ENCODE results near the gene KIRREL3.

KIRREL3 gene

DNA sequence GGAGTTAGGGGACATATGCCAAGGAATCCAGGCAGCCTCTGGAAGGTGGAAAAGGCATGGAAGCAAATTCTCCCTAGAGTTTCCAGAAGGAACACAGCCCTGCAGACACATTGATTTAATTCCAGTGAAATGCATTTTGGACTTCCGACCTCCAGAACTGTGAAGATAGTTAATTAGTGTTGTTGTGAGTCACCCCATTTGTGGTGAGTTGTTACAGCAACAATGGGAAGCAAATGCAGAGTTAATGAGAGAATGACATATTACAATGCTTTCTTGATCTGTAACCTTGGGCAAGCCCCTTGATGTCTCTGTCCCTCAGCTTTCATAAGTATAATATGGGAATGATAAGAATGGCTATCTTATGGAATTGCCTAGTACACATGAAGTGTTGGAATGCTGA lies 178.7 kb downstream of the KIRREL3 start:
- no peak for DNase-seq

DNA sequence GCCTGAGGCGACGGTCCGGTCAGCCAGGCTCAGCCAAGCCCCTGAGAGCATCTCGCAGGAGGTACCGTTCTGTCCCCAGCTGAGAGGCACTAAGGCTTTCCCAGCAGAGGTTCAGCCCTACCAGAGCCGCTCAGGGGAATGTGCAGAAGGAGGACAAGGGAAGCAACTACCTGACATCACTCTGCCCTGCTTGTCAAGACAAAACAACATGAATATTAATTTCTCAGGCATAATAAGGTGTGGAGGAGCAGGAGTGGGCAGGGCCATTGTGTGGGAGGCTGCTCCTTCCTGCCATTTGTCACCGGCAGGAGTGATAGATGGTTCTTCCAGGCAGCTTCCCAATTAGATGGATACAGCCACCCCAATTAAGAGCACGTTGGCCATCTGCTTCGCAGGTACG lies 181.4 kb downstream of the KIRREL3 start:
- DNase-seq: no peak

DNA sequence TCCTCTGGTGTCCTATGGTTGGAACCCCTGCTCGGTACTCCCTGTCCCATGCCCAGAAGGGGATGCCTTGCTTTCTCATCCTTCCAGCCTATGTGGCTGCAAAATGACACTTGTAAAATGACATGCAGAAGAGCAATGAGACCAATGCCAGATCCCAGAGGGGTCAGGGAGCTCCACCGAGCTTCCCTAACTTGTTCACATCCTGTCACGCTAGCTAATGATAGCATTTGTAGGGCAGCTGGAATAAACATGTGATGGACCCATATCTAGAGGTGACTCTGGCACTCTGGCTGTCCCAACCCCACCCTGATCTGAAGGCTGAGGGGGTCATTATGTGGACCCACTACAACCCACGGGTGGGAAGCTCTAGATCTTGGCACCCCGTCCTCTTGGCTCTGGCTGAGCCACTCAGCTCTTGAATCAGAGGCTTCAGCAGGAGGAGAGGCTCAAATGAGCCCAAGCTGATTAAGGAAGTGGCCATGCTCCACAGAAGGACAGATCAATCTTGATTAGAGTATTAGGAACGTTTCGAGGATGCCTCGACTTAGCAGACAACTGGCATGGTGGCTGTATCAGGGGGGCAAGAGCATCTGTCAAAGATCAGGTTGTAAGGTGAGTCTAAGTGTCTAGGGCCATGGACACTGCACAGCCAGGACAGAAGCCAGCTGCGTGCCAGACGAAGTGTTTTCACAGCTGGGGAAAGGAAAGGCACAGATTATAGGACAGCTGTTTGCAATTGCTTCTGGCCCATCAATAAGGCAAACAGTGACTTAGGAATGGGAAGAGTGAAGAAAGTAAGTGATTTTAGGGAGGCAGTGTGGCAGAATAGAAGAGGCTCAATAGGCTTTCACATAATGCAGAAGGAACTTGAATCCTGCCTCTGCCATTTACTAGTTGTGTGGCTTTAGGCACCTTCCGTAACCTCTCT lies 182.8 kb downstream of the KIRREL3 start:
- no peak for DNase-seq

DNA sequence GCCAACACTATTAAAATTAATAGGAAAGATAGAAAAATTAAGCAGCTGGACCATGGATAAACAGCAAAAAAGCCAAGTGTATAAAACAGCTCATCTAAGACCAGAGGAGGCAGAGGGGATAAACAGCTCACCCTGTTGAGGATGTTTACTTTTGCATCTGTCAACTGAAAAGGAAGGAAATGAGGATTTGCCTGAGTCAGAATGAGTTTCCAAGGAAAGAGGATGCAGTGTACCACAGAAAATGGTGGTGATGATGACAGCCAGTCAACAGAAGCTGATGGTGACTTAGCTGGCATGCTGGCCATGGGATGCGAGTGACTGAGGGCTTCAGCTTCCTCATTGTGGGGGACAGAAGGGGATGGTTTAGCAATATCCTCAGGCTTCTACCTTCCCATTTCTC lies 183.5 kb downstream of the KIRREL3 start:
- no peak for DNase-seq

DNA sequence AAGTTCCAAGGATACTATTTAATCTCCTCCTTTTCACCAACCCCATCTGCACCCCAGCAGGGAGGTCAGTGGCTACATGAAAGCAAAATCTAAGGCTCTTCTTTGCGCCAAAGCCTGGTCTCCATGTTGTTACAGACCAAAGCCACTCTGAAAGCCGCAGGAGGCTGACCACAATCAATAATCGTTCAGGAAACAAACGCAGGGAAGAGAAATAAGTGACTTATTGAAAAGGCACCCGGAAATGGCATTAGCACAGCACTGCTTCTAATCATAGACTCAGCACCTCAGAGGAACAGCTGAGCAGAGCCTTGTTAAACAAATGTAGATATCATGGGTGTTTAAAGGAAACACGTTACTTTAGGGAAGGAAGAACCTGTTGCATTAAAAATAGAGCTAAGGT lies 183.9 kb downstream of the KIRREL3 start:
- DNase-seq: no peak

DNA sequence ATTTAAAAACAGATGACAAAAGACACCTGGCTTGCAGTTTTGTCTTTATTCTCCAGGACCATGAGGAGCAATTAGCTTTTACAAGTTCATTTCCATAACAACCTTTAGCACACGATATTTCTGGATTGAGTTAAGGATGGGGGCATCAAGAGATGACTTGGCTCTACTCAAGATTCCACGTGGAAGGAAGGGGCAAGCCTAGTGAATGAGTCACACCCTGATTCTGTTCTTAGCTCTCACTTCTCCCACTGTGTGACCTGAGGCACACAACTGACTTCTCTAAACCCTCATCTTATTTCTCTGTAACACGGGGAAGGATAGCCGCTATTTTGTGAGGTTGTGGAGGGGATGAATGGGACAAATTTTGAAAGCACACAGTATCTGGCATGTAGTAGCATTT lies 185.5 kb downstream of the KIRREL3 start:
- no peak for DNase-seq

DNA sequence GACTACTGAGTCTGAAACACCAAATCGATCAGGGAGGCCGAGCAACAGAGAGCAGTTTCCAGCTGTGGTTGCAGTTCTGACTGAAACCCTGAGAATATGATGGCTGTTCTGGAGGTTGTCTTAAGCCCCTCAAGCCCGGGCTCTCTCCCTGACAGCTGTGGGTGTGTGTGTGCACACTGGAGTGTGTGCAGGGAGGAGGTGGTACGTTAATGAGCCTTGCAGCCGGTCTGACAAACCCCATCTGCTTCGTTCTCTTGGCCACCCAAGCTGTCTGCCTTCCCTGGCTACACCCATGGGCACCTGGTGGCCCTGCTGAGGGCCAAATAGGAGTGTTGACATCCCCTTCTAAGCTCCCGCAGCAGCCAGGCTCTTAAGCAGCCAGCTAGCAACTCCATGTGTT lies 189.8 kb downstream of the KIRREL3 start:
- no peak for DNase-seq

DNA sequence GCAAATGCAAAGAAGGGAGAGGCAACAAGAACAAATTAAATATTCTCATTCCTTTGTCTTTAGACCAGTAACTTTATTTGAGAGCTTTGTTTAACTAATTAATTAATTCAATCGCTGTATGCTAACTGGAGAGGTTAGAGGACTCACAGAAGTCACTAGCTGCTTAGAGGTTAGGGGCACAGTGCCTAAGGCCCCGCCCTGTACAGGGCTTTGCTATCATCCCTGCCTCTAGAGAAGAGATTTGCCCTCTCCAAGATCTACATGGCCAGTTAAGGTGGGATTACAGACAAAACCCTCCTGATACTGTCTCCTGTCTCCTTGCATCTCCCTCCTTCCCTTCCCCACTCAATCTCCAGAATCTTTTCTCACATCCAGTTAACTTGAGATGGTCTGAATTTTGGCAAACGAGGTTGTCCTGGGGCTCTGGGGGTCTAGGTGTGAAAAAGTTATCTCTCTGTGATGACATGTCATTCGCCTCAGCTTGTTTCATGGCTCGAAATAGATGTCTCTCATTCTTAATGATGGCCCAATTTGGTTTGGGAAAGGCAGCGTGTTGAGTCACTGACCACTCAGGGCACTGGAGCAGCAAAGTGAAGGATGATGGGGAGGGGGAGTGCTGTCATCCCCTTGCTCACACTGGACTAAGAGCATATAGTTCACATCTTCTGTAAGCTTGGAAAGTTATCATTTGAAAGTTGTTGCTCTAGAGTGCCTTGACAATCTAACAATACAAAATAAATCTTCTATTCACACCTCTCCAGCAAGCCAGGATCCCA lies 190.9 kb downstream of the KIRREL3 start:
- DNase-seq: no peak

DNA sequence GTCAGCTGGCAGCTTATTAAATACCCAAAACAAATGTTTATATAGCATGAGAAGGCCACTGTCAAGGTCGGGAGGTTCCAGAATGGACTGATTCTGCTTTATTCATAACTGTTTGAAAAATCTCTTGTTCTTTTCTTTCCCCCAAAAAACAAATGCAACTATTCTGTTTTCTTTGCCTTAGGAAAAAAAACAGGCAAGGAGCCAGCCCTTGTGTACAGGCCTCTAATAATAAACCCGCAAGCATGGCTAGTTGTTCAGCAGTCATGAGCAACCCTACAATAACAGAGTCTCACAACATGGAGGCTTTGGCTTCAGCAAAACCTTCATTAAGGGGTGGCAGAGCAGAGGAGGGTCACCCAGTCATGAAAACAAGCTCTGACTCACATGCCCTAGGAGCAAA lies 191.7 kb downstream of the KIRREL3 start:
- DNase-seq: no peak

DNA sequence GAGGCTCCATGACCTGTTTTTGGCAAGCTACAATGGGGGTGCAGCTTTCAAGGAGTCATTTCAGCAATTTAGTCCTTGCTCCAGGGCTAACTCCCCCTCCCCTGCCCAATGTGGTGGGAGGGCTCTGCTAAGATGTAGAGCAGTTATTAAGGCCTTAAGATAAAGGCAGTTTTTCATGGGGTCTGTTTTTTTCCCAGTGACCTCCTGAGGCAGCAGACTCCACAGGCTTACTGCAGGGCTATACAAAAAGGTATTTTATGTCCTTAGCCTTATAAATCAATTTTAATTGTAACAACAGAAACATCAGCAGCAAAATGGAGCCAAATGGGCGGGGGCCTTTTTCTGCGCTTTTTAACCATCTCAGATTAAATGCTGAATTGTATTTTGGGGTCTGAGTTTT lies 192.3 kb downstream of the KIRREL3 start:
- no peak for DNase-seq

DNA sequence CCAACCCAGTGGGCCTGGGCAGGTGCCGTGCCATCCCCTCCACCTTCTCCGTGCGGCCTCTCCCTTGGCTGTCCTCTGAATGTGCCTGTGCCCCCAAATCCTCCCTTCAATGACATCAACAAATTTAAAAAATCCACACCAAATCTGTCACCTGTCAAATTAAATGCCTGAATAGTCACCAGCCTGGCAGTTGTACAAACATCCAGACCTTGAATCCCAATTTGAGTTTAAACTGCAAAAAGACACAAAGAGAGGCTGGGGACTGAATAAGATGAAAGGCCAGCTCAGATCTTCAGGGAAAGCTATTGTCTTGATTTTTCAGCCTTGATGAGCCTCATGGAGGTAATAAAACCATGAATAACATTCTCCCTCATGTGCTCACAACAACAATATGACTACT lies 194.7 kb downstream of the KIRREL3 start:
- DNase-seq: no peak

DNA sequence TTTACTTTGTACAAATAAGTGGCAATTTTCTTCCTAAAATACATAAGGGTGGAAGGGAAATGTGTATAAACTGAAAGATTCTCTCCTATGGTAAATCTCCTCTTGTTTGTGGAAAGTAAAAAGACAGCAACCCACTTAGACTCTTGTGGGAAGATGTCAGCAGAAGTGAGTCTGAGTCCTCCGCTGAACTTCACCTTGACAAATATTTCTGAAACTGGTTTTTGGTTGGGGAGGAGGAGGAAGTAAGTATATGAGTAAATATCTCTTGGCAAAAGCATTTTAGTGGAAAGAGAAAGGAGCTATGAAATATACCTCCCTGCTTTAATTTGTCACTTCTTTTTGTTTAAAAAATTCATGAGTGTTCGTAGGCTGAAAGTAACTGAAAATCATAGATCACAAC lies 196.2 kb downstream of the KIRREL3 start:
- DNase-seq: no peak

DNA sequence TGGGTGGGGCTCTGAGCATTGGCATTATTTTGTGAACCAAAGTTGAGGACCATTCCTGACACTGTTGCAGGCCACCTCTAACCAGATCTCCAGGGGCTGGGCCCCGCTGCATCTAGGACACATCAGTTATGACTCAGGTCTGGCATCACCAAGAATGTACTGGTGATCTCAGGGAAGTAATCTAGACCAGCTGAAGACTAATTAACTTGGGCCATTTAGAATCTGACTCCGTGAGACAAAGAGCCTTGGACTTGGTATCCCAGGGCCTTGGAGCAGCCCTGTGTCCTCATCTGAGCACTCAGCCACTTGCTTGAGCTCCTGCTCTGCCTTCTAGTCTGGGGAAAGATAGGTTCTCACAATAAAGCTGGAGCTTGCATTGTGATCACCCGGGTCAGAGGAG lies 200.6 kb downstream of the KIRREL3 start:
- DNase-seq: no peak

DNA sequence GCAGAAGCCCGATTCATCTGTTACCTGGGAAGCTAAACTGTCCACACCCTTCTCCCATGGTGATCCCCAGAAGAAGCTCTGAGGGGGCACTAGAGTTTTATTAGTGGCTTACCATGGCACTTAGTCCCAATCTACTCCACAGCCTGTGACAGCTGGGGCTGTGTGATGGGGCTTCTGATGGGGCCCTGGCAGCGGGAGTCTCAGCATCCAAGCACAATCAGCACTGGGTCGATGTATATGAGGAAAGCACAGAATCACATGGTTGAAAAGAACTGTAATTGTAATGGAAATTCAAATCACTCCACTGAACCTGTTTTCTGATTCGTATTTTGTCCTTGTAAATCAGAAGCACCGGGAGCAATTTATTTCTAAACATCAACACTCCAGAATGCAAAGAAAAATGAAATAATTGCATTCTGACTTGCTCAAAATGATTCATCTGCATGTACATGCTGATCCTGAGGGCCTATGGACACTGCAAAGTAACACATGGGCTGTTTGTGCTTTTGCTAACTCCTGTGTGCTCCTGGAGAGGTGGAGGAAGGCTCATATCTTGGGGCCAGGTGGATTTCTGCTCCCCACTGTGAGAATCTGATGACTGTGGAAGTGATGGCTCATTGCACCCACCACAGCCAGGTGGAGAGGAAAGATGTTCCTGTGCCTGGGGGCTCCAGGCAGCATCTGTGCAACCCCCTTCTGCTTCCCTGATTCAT lies 203.0 kb downstream of the KIRREL3 start:
- no peak for DNase-seq

DNA sequence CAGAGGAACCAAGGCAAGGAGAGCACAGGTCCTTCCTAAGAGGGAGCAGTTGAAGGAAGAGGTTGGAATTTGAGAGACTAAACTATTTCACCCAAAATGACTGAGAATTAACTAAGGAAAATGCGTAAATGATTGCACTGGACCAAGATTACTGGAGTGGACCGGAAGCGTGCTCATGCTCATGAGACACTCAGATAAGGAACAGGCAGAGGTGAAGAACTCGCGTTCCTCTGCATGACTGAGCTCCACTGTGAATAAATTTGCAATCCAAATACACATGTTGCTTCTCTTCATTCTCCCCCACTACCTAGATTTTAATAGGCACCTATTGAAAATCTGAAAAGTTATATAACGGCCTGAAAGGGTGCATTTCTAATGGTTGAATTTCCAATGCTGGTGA lies 207.0 kb downstream of the KIRREL3 start:
- no peak for DNase-seq

DNA sequence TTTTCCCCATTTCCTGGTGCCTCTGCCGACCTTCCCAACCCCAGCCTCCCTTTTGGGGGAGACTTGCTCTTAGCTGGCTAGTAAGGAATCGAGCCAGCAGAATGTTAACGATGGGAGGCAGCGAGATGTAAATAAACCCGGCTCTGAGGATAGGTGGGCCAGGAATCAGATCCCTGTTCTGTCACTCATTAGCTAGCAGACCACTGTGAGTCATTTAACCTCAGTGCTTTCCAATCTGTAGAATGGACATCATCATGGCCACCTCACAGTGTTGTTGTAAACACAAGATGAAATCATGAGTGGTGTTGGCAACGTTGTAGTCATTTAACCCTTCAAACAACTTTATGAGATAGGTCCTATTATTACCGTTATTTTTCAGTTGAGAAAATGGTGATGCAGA lies 208.6 kb downstream of the KIRREL3 start:
- no peak for DNase-seq

DNA sequence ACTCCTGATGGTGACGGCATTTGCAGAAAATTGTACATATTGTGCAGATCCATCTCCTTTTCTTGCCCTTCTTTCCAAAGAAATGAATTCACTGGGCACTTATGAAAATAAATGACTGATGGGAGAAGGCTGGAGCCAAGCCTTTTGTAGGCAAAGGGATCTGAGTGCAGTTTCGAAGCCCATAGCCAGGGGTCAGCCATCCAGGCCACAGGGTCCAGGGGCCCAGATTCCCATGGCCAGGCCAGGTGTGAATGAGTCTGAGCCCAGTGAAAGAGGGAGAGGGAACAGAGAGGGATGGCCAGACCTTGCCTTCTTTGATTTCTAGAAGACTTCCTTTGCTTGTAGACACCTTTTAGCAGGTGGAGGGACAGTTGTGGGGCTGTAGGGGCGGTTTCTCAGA lies 209.1 kb downstream of the KIRREL3 start:
- no peak for DNase-seq

DNA sequence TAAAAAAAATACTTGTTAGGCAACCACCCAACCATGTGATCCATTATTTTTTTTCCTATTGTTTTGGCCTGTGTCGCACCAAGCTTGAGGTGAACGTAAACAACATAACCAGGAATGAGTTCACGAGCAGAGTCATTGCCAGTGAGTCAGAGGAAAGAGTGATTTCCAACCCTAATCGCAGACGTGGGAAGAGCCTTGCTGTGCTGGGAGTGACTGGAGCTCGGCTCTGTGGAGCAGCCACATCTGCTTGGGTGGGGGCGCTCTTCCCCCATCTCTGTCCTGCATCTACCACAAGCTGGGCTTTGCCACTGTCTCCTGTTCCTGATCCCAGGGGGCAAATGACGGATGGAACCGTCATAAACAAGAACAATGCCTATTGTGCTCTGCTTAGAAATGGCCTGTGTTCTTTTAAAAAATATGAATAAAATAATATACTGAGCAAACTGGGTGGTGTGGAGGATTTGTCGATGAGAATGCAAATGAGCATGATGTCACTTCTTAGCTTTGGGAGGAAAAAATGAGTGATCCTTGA lies 210.0 kb downstream of the KIRREL3 start:
- DNase-seq: no peak

DNA sequence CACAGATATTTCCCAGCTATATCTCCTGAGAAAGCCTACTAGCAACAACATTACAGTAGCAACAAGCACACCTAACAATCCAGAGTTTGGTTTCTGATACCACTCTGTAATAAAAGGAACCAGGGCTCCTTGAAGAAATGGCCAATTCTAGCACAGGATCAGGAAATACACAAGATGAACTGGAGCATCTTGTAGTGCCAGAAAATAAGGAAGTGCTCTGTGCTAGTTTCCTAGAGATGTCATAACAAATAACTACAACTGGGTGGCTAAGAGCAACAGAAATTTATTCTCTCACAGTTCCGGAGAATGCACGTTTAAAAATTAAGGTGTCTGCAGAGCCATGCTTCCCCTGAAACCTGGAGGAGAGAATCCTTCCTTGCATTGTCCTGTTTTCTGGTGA lies 217.8 kb downstream of the KIRREL3 start:
- no peak for DNase-seq

DNA sequence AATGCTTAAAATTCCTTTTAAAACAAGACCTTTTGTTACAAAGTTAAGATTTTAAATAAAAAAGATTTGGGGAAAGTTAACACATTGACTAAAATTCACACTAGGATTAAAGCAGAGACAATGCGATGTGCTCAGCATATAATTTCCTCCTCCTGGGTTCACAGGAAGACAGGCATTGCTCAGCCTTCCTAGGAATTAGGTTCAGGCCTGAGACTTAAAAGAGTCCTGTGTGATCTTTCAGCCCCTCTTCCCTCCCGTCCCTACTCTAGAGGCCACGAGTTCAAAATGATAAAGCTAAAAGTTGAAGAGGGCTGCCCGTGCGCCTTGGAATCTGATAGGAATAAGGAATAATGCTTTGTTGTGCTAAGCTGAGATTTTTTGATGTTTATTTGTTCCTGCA lies 218.6 kb downstream of the KIRREL3 start:
- DNase-seq: no peak

DNA sequence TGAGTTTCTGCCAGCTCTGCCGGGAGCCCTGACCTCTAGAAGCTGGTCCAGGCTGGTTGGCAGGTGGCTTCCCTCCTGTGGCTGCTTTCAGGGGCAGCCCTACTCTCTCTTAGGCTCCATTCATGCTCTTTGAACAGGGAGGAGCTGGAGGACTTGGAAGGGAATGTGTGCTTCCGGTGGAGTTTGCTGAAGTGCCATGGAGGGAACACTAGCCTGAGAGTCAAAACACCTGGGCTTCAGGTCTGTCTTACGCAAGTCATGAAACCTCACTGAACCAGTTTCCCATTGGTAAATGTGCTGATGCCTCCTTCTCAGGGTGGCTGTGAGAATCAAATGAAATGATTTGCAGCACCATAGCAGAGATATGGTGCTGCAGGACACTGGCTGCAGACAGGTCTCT lies 224.5 kb downstream of the KIRREL3 start:
- no peak for DNase-seq

DNA sequence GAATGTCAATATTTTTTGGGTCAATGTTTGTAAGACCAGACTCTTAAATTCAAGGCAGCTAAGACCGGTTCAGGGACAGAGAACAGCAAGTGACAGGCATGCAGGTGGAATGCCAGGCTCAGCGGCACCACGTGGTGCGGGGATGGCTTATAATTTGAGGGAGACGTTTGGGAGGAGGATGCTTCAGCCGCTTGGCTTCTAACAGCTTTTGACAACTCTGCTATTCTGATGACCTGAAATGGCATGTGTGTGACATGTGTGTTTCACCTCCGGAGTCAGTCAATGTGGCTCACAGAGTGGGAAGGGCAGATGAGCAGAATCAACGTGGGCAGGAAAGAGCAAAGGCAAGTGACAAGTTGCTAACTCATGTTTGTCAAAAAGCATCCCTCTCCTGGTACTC lies 228.3 kb downstream of the KIRREL3 start:
- no peak for DNase-seq

DNA sequence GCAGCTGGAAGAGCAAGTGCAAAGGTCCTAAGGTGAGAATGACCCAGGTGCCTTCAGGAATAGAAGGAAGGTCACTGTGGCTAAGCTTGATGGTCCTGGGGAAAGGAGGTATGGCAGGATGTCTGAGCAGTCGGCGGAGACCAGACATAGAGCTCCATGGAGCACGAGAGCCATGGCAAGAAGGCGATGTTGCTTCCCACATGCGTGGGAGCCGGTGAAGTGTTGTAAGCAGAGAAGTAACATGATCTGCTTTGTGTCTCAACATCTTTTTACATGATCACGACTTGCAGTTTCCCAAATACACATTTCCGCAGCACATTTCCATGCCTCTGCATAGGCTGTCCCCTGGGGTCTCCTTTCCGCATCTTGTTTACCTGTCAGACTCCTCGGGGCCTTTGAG lies 231.9 kb downstream of the KIRREL3 start:
- DNase-seq: no peak
